GM21515 (cell line): ENCODE results near the gene ANKRD34A.

Experiments
- ATAC-seq: cut with Tn5 transposase; IDR thresholded peaks from one replicate; pipeline ENCODE4 v1.9.1; 2021; ENCODE audit not compliant: unreplicated experiment

Gene ANKRD34A

GRCh38 chr1:145991735-145992412, 27.5 kb upstream of the ANKRD34A start:
- no peak for ATAC-seq

GRCh38 chr1:145990249-145990855, 26.0 kb upstream of the ANKRD34A start:
- ATAC-seq, result no peak

GRCh38 chr1:145988773-145989172, 24.4 kb upstream of the ANKRD34A start:
- no peak for ATAC-seq

DNA sequence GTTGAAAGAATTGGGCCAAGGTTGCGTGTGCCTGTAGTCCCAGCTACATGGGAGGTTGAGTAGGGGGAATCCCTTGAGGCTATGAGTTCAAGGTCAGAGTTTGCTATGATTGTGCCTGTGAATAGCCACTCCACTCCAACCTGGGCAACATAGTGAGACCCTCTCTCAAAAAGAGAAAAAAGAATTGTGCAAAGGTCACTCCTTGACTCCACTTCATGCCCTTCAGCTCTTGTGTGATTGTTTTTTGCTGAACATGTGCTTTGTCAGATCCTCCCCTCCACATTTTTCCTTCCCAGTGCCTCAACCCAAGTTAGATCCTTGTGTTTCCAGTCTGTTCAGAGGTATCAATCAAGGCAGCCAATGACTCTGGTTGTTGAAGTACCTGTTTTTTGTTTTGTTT, 23.6 kb upstream of the ANKRD34A start:
- ATAC-seq, result no peak

DNA sequence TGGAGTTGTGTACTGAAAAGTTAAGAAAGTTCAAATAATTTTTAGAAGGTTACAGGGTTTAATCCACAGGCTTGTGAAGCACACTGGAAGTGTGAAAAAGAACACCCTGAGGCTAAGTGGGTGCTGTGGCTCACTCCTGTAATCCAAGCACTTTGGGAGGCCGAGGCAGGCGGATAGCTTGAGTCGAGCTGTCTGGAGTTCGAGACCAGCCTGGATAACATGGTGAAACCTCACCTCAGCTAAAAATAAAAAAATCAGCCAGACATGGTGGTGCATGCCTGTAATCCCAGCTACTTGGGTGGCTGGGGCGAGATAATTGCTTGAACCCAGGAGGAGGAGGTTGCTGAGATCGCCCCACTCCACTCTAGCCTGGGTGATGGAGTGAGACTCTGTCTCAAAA, 22.2 kb upstream of the ANKRD34A start:
- ATAC-seq, result no peak

DNA sequence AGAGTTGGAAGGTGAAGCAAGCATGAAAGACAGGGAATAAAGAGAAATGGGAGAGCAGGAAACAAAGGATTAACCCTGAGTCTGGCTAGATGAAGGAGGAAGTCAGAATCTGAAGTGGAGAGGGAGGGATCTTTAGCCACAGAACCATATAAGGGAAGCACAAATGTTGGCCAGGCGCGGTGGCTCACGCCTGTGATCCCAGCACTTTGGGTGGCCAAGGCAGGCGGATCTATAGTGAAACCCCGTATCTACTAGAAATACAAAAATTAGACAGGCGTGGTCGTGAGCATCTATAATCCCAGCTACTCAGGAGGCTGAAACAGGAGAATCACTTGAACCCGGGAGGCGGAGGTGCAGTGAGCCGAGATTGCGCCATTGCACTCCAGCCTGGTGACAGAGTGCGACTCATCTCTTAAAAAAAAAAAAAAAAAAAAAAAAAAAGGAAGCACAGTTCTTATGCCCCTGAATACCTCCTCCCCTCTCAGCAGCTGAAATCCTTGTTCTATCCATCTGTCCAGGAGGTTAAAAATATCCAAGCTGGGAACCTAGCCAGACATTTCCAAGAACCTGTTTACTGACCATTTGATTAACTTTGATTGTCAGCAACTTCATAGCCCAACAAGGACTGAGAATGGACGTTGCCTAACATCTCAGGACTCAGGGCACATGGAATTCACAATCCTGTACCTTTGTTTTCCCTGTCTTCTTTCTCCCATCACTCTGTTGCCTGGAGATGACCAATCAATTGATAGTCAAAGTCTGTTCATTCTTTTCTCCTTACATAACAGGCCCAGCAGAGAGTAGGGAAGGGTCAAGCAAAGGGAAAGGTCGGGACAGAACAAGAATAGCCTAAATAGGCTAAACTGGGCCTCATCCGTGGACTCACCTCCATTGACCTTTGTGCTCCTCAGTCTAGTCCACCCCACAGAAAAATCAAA, 21.4 kb upstream of the ANKRD34A start:
- ATAC-seq, result no peak

DNA sequence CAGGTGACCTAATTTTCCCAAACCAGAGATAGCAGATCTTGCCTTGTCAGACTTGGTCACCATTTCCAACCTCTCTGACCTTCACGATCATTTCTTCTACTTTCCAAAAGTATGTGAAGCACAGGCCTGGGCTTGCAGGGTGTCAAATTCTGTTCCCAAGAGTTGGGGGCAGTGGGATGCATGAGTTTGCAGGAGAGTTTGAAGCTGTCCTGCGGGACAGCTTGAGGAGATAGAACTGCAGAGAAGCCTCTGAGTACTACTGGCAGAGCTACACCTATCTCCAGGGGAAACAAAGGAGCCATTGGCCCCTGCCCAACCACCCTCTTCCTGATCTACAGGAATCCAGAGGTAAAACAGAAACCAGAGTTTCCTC, 20.7 kb upstream of the ANKRD34A start:
- no peak for ATAC-seq

GRCh38 chr1:145983960-145984830, 19.8 kb upstream of the ANKRD34A start:
- ATAC-seq, result no peak

- no peak for ATAC-seq
These were observed 18.9 kb upstream of the ANKRD34A start for GRCh38 chr1:145983206-145983675.

- no peak for ATAC-seq
These were observed 17.8 kb upstream of the ANKRD34A start for GRCh38 chr1:145982010-145982723.

DNA sequence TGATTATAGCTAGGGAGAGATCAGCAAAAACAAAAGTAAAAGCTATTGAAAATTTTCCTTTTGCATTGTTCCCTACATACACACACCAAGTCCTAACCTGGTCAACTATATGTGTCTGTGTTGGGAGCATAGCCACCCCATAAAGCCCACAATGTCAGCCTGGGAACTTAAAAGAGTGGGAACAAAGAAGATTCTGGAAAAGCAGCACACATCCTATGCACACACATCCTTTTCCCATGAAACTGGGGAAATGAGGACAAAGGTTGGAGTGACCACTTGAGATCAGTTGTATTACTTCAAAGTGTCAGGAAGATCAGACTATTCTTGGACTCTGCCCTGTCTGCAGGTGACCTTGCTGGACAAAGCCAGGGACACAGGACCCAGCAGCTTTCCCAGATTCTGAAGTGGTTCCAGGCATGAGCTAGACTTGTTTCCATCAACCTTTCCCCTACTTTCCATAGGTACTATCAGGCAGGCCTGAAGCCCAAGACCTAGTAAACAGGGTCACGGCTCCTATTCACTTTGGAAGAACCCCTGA, 16.2 kb upstream of the ANKRD34A start:
- ATAC-seq, result no peak

- ATAC-seq, result no peak
These were observed 15.5 kb upstream of the ANKRD34A start for GRCh38 chr1:145979746-145980456.

DNA sequence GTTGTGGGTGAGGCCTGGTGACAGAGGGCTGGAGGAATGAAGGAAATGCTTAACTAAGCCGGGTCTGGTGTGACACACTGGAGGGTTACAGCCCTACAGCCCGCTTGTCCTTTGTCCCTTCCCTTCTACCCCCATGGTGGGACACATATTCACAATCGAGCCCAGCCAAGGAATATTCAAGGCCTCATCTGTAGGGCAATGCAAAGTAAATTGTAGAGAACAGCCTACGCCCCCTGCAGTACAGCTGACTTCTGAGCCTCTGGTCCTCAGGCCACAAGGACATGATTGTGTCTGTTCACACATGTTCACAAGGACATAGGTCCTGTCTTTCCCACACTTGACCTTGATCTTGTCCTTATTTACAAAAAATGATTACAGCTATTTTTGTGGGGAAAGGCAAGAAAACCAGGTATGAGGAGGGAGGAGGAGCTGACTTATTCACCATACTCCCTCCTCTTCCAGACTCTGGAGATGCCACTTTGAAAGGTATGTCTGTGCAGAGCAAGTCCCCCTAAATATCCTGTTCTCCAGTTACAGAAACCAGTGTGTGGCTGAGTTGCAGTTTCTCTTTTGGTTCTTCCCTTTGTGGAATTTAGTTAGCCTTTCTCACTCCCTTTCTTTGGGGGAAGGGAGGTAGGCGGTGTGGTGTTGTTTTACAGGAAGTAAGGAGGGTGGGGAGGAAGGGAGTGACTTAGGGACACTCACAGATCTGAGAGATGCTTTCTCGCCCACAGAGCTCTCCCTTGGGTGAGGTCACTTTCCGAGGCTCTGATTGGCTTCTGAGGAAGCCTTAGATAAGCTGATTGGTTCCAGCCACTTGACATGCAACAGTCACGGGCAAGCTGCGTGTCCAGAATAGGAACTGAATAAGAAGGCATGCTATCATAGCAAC, 14.7 kb upstream of the ANKRD34A start:
- peak; percentile 89 for ATAC-seq

DNA sequence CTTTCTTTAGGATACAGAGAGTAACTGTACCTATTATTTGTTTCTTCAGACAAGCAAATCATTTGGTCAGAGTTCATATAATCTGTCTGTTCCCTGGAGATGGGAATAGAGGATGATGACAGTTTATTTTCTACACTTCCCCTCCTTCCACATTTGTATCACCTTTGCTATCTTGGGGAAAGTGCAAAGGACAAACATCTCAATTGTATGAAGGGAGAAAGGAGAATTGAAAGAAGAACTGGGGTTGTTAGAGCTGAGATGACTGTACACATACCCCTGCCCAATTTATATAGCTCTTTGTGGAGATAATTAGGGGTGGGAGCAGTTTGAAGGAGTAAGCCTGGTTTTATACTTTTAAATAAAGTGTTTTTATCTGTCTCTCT, 14.1 kb upstream of the ANKRD34A start:
- ATAC-seq, result no peak

DNA sequence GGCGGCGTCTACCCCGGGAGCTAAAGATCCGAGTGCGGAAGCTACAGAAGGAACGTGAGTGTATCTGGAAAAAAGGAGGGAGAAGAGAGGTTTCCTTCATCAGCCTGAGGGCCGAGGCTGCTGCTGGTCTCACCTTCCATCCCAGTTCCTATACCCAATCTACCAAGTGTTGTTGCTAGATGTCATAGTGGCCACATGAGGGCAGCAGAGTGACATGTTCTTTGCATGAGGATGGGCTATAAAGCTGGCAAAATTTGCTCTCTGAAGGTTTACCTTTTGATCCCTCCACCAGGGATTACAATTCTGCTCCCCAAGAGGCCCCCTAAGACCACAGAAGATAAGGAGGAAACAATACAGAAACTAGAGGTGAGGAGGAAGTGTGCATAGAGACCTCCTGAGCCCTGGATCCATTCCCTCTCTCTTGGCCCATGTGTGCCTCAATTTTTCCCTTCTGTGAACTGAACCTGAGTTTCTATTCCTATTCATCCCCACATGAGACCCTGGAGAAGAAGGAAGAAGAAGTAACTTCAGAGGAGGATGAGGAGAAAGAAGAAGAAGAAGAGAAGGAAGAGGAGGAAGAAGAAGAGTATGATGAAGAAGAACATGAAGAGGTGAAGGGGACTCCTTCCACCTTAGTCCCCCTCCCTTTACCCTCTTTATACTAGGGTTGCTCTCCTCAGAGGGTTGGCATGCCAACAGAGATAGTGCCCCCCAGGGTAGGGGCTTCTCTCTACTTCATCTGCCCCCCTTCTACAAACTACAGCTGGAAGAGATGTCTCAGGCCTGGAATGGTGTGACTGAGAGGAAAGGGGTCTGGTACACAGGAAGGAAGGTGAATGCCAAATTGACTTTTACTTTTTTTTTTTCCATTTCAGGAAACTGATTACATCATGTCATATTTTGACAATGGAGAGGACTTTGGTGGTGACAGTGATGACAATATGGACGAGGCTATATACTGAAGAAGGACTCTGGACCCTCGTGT, 13.4 kb upstream of the ANKRD34A start:
- no peak for ATAC-seq

GRCh38 chr1:145977016-145977415, 12.6 kb upstream of the ANKRD34A start:
- ATAC-seq, result no peak

DNA sequence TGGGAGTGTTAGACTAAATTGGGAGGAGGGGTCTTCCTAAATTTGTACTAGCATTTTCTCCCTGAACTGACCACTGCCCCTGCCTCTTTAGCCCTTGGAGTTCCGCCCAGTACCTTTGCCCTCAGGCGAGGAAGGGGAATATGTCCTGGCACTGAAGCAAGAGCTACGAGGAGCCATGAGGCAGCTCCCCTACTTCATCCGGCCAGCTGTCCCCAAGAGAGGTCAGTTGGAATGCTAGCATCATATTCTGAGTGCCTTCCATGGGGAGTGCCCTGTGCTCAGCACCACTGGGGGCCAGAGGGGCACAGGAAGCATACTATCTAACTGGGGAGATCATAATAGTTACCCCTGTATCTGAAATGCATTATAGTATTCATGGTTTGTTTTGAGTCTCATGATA, 10.8 kb upstream of the ANKRD34A start:
- no peak for ATAC-seq
